D721Med (cell line): ENCODE measurements around the gene MMP13.
"Not testable (repeated sequence)": the region's sequence is repeated elsewhere in the genome, so short reads cannot be mapped to it uniquely, and the experiment has no call there.

Experiments used
- DNase-seq: peaks from one replicate; pipeline ENCODE4 v3.0.0; 2011; ENCODE audit warnings: low spot score; ENCODE audit not compliant: insufficient read length
- FAIRE-seq: peaks from 2 replicates; lab custom pipeline; 2011; peaks lifted over from hg19 to GRCh38; lab: Jason Lieb, UNC
- CTCF ChIP-seq: IDR thresholded peaks from 2 replicates; pipeline ENCODE4 v1.5.1; 2012; ENCODE audit warnings: mild to moderate bottlenecking, control low read depth; ENCODE audit not compliant: insufficient read depth; ENCODE audit errors: missing control alignments

Gene MMP13

GRCh38 chr11:102985850-102986249 lies 30.3 kb upstream of the MMP13 start:
- no peak for DNase-seq
- TF ChIP-seq CTCF, result no peak
- no peak for FAIRE-seq

GRCh38 chr11:102983486-102983885 lies 28.0 kb upstream of the MMP13 start:
- no peak for TF ChIP-seq CTCF
- no peak for DNase-seq
- no peak for FAIRE-seq

GRCh38 chr11:102981324-102981910 lies 25.9 kb upstream of the MMP13 start:
- no peak for FAIRE-seq
- TF ChIP-seq CTCF, result no peak

GRCh38 chr11:102974552-102975280 lies 19.2 kb upstream of the MMP13 start:
- FAIRE-seq (no peak), DNase-seq (no peak)
- TF ChIP-seq CTCF, result no peak

More at GRCh38 chr11:102981324-102981910, 25.9 kb upstream of the MMP13 start:
- no peak for DNase-seq

- not testable (repeated sequence) for FAIRE-seq, DNase-seq
Observed at GRCh38 chr11:102973698-102974097, 18.2 kb upstream of the MMP13 start.

GRCh38 chr11:102972853-102973252 lies 17.3 kb upstream of the MMP13 start:
- FAIRE-seq (no peak), DNase-seq (no peak)
- no peak for TF ChIP-seq CTCF

- TF ChIP-seq CTCF, result no peak
- DNase-seq, result no peak
- FAIRE-seq, result no peak
Observed at GRCh38 chr11:102971766-102972165, 16.2 kb upstream of the MMP13 start.
